Measurements from ENCODE around the gene RGMA. TPM values are rescaled to one million over a fixed set of nuclear protein-coding genes. Genes with fewer than 3 reads are reported as not detected.

Gene RGMA
- polyA plus RNA-seq, 1 experiment: 0.17 TPM

GRCh38 chr15:93129702-93130488 is 40.9 kb upstream of the RGMA start:
- CTCF ChIA-PET: no interaction called here
- H3K4me3 ChIP-seq (ENCODE audit: low read depth, low read length): no peak overlapping the region

GRCh38 chr15:93127286-93127685 is 38.3 kb upstream of the RGMA start:
- POLR2A ChIA-PET: no interaction called here

More at GRCh38 chr15:93129702-93130488, 40.9 kb upstream of the RGMA start:
- H3K27ac ChIP-seq (ENCODE audit: low read depth, low read length): no peak overlapping the region
- POLR2A ChIA-PET: no interaction called here
- TF ChIP-seq, protein P1, sequence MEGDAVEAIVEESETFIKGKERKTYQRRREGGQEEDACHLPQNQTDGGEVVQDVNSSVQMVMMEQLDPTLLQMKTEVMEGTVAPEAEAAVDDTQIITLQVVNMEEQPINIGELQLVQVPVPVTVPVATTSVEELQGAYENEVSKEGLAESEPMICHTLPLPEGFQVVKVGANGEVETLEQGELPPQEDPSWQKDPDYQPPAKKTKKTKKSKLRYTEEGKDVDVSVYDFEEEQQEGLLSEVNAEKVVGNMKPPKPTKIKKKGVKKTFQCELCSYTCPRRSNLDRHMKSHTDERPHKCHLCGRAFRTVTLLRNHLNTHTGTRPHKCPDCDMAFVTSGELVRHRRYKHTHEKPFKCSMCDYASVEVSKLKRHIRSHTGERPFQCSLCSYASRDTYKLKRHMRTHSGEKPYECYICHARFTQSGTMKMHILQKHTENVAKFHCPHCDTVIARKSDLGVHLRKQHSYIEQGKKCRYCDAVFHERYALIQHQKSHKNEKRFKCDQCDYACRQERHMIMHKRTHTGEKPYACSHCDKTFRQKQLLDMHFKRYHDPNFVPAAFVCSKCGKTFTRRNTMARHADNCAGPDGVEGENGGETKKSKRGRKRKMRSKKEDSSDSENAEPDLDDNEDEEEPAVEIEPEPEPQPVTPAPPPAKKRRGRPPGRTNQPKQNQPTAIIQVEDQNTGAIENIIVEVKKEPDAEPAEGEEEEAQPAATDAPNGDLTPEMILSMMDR (IDR thresholded peaks at IDR 0.05; ENCODE audit: low read depth, low read length): no peak
- H3K9me3 ChIP-seq (ENCODE audit: control insufficient read depth, insufficient read depth, low read length): peaks cover 10% of the 10 kb centered on the region
- no peak for DNase-seq (ENCODE audit: low read depth, low spot score)
- no peaks in the 10 kb centered on the region for H3K27me3 ChIP-seq (ENCODE audit: control insufficient read depth, insufficient read depth, low read length)

GRCh38 chr15:93126599-93126998 is 37.6 kb upstream of the RGMA start:
- TF ChIP-seq, protein P1 (IDR thresholded peaks at IDR 0.05; ENCODE audit: low read depth, low read length): no peak
- no peak for DNase-seq (ENCODE audit: low read depth, low spot score)
- POLR2A ChIA-PET: no interaction called here
- CTCF ChIA-PET: no interaction called here
- Histone ChIP-seq H3K9me3 (ENCODE audit: control insufficient read depth, insufficient read depth, low read length) (peaks cover 15% of the 10 kb centered on the region), H3K27me3 (ENCODE audit: control insufficient read depth, insufficient read depth, low read length) (no peaks in the 10 kb centered on the region), H3K27ac (ENCODE audit: low read depth, low read length) (no peak overlapping the region), H3K4me3 (ENCODE audit: low read depth, low read length) (no peak overlapping the region)

More at GRCh38 chr15:93127286-93127685, 38.3 kb upstream of the RGMA start:
- Histone ChIP-seq H3K9me3 (ENCODE audit: control insufficient read depth, insufficient read depth, low read length) (peaks cover 15% of the 10 kb centered on the region), H3K27me3 (ENCODE audit: control insufficient read depth, insufficient read depth, low read length) (no peaks in the 10 kb centered on the region), H3K27ac (ENCODE audit: low read depth, low read length) (no peak overlapping the region), H3K4me3 (ENCODE audit: low read depth, low read length) (no peak overlapping the region)
- CTCF ChIA-PET: no interaction called here
- TF ChIP-seq, protein P1 (IDR thresholded peaks at IDR 0.05; ENCODE audit: low read depth, low read length): no peak
- DNase-seq (ENCODE audit: low read depth, low spot score): no peak

DNA sequence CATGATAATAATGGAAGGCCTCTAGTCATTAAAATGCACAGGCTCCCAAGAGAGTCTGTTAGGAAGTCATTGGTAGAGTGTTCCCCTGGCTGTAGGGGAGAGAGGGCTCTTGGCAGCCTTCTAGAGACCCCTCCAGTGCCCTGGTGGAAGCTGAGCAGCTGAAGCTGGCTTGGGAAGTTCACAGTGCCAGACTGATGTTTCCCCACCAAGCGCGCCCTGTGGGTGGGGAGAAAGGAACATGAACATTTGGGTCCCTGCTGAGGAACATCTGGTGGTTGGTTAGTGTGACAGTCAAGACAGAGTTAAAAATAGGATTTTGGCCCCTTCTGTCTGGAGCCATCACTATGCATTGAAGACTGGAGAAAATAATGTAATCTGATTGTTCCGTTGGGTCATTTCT is 37.1 kb upstream of the RGMA start:
- CTCF ChIA-PET: no interaction called here
- DNase-seq (ENCODE audit: low read depth, low spot score): no peak
- H3K27me3 ChIP-seq (ENCODE audit: control insufficient read depth, insufficient read depth, low read length): no peaks in the 10 kb centered on the region
- TF ChIP-seq, protein P1 (IDR thresholded peaks at IDR 0.05; ENCODE audit: low read depth, low read length): no peak
- H3K27ac ChIP-seq (ENCODE audit: low read depth, low read length): no peak overlapping the region
- H3K4me3 ChIP-seq (ENCODE audit: low read depth, low read length): no peak overlapping the region
- POLR2A ChIA-PET: no interaction called here
- peaks cover 15% of the 10 kb centered on the region for H3K9me3 ChIP-seq (ENCODE audit: control insufficient read depth, insufficient read depth, low read length)

DNA sequence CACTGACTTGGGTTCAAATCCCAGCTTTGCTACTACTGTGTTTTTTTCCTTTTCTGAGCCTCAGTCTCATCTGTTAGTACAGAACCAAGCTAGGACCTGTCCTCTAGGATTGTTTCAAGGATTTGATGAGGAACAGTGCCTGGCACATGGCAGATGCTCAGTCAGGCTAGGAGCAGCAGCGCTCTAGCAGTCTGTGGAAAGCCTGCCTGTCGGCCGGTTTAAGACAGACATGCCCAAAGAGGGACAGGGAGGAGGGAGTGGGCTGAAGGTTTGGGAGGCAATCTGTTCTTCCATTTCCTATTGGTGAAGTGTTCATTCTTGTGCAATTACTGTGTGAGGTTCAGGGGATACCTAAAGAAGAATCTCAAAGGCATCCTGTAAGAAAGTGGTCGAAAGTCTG is 35.1 kb upstream of the RGMA start:
- ChIA-PET CTCF (interaction anchor here (0.6 kb wide), 1 partner anchor 455 kb away, joined by 5 read pairs; no protein-coding TSS in a partner anchor), POLR2A (no interaction called here)
- no peaks in the 10 kb centered on the region for H3K27me3 ChIP-seq (ENCODE audit: control insufficient read depth, insufficient read depth, low read length)
- peaks cover 15% of the 10 kb centered on the region for H3K9me3 ChIP-seq (ENCODE audit: control insufficient read depth, insufficient read depth, low read length)
- no peak overlapping the region for H3K27ac ChIP-seq (ENCODE audit: low read depth, low read length)
- TF ChIP-seq, protein P1 (IDR thresholded peaks at IDR 0.05; ENCODE audit: low read depth, low read length): no peak
- no peak for DNase-seq (ENCODE audit: low read depth, low spot score)
- no peak overlapping the region for H3K4me3 ChIP-seq (ENCODE audit: low read depth, low read length)

All from AG04450 (cell line).